GM12875 (cell line): Measurements from ENCODE around the gene SLC44A1.

Source experiments
- H3K4me3 ChIP-seq: one replicate; pipeline ENCODE4 v1.5.1; 2011; ENCODE audit warnings: low read depth, low read length, control low read depth
- CTCF ChIP-seq: IDR thresholded peaks from 2 replicates; pipeline ENCODE4 v1.5.1; 2011; ENCODE audit warnings: low read depth, mild to moderate bottlenecking, control low read depth, inconsistent platforms, low read length, moderate library complexity, borderline replicate concordance; ENCODE audit not compliant: insufficient read depth

Gene SLC44A1

GRCh38 chr9:105331755-105332154 is 87.3 kb downstream of the SLC44A1 start:
- no peak for TF ChIP-seq CTCF
- no peak overlapping the region for H3K4me3 ChIP-seq

- H3K4me3 ChIP-seq = no peak overlapping the region
- TF ChIP-seq CTCF = no peak
Observed at GRCh38 chr9:105332471-105332870, 88.0 kb downstream of the SLC44A1 start.

- TF ChIP-seq CTCF = no peak
Observed at GRCh38 chr9:105333076-105333475, 88.6 kb downstream of the SLC44A1 start.

GRCh38 chr9:105333811-105334210 is 89.4 kb downstream of the SLC44A1 start:
- H3K4me3 ChIP-seq = no peak overlapping the region
- no peak for TF ChIP-seq CTCF

More at GRCh38 chr9:105333076-105333475, 88.6 kb downstream of the SLC44A1 start:
- no peak overlapping the region for H3K4me3 ChIP-seq

- H3K4me3 ChIP-seq = no peak overlapping the region
- TF ChIP-seq CTCF = no peak
Observed at GRCh38 chr9:105338308-105338707, 93.9 kb downstream of the SLC44A1 start.

GRCh38 chr9:105339849-105340248 is 95.4 kb downstream of the SLC44A1 start:
- no peak overlapping the region for H3K4me3 ChIP-seq
- no peak for TF ChIP-seq CTCF

- TF ChIP-seq CTCF = no peak
- H3K4me3 ChIP-seq = no peak overlapping the region
Observed at GRCh38 chr9:105341434-105342146, 97.1 kb downstream of the SLC44A1 start.
